SK-N-SH treated with all-trans-retinoic acid at 6 μM for 48 hours (cell line): ENCODE measurements around the gene OST4.

Experiments used
- ATAC-seq: fragments of 200-7000 bp; cut with Tn5 transposase; 3 replicates; pipeline ENCODE4 v1.9.1; 2020; ENCODE audit warnings: mild to moderate bottlenecking, moderate library complexity
- ARNTL ChIP-seq: fragments of 450-650 bp; formaldehyde crosslinking; IDR thresholded peaks from 2 replicates; pipeline ENCODE4 v1.5.0; 2020; ENCODE audit warnings: low read depth, mild to moderate bottlenecking, moderate library complexity, borderline replicate concordance
- BACH2 ChIP-seq: fragments of 250-450 bp; sonication (Bioruptor Pico); IDR thresholded peaks from 2 replicates; pipeline ENCODE4 v1.9.0; 2021; ENCODE audit warnings: mild to moderate bottlenecking, borderline replicate concordance
- CREB5 ChIP-seq: fragments of 250-450 bp; sonication (Bioruptor Pico); IDR thresholded peaks from 2 replicates; pipeline ENCODE4 v1.5.1; 2020; ENCODE audit warnings: low read depth, mild to moderate bottlenecking, moderate library complexity
- CSDC2 ChIP-seq: fragments of 250-450 bp; sonication (Bioruptor Pico); IDR thresholded peaks from 2 replicates; pipeline ENCODE4 v1.5.0; 2020; ENCODE audit warnings: mild to moderate bottlenecking, moderate library complexity
- CSRNP3 ChIP-seq: fragments of 250-450 bp; sonication (Bioruptor Pico); IDR thresholded peaks from 2 replicates; pipeline ENCODE4 v1.5.1; 2021; ENCODE audit warnings: mild to moderate bottlenecking, moderate library complexity
- ESRRG ChIP-seq: fragments of 250-450 bp; sonication (Bioruptor Pico); IDR thresholded peaks from 2 replicates; pipeline ENCODE4 v1.6.1; 2021; ENCODE audit warnings: mild to moderate bottlenecking
- GLIS3 ChIP-seq: fragments of 250-450 bp; sonication (Bioruptor Pico); IDR thresholded peaks from 2 replicates; pipeline ENCODE4 v1.5.0; 2020; ENCODE audit warnings: mild to moderate bottlenecking, moderate library complexity
- ISL1 ChIP-seq: fragments of 250-450 bp; sonication (Bioruptor Pico); IDR thresholded peaks from 2 replicates; pipeline ENCODE4 v2.1.2; 2022; ENCODE audit warnings: mild to moderate bottlenecking, moderate library complexity
- OSR1 ChIP-seq: fragments of 250-450 bp; sonication (Bioruptor Pico); IDR thresholded peaks from 2 replicates; pipeline ENCODE4 v1.8.0; 2022; ENCODE audit warnings: moderate library complexity, mild to moderate bottlenecking, inconsistent platforms
- PATZ1 ChIP-seq: fragments of 250-450 bp; sonication (Bioruptor Pico); IDR thresholded peaks from 2 replicates; pipeline ENCODE4 v1.8.0; 2020; ENCODE audit warnings: mild to moderate bottlenecking, moderate library complexity, borderline replicate concordance
- POU6F1 ChIP-seq: fragments of 250-450 bp; sonication (Bioruptor Pico); IDR thresholded peaks from 2 replicates; pipeline ENCODE4 v1.8.0; 2021; ENCODE audit warnings: low read depth, mild to moderate bottlenecking, moderate library complexity, borderline replicate concordance
- PPARA ChIP-seq: fragments of 250-450 bp; sonication (Bioruptor Pico); IDR thresholded peaks from 2 replicates; pipeline ENCODE4 v1.5.0; 2020; ENCODE audit warnings: mild to moderate bottlenecking, borderline replicate concordance
- RARB ChIP-seq: fragments of 250-450 bp; sonication (Bioruptor Pico); IDR thresholded peaks from 2 replicates; pipeline ENCODE4 v1.8.0; 2021; ENCODE audit warnings: mild to moderate bottlenecking, moderate library complexity
- SNAI2 ChIP-seq: fragments of 250-450 bp; sonication (Bioruptor Pico); IDR thresholded peaks from 2 replicates; pipeline ENCODE4 v1.5.0; 2020; ENCODE audit warnings: mild to moderate bottlenecking, moderate library complexity
- TCF4 ChIP-seq: fragments of 250-450 bp; sonication (Bioruptor Pico); IDR thresholded peaks from 2 replicates; pipeline ENCODE4 v1.8.0; 2021; ENCODE audit warnings: mild to moderate bottlenecking, moderate library complexity, borderline replicate concordance
- TOX ChIP-seq: fragments of 250-450 bp; sonication (Bioruptor Pico); IDR thresholded peaks from 2 replicates; pipeline ENCODE4 v1.8.0; 2021; ENCODE audit warnings: mild to moderate bottlenecking, moderate library complexity, borderline replicate concordance
- TSHZ2 ChIP-seq: fragments of 250-450 bp; sonication (Bioruptor Pico); IDR thresholded peaks from 2 replicates; pipeline ENCODE4 v1.5.0; 2020; ENCODE audit warnings: mild to moderate bottlenecking, moderate library complexity
- ZC3H10 ChIP-seq: fragments of 250-450 bp; sonication (Bioruptor Pico); IDR thresholded peaks from 2 replicates; pipeline ENCODE4 v1.5.1; 2021; ENCODE audit warnings: mild to moderate bottlenecking, moderate library complexity
- ZFP3 ChIP-seq: fragments of 250-450 bp; sonication (Bioruptor Pico); IDR thresholded peaks from 2 replicates; pipeline ENCODE4 v1.5.0; 2020; ENCODE audit warnings: mild to moderate bottlenecking, moderate library complexity
- ZNF565 ChIP-seq: fragments of 450-650 bp; formaldehyde crosslinking; conservative IDR thresholded peaks from 2 replicates; pipeline ENCODE4 v1.5.0; 2020; ENCODE audit warnings: low read depth, mild to moderate bottlenecking, moderate library complexity
- ZNF70 ChIP-seq: fragments of 450-650 bp; formaldehyde crosslinking; IDR thresholded peaks from 2 replicates; pipeline ENCODE4 v1.5.0; 2020; ENCODE audit warnings: mild to moderate bottlenecking, moderate library complexity
- ZNF8 ChIP-seq: fragments of 450-650 bp; formaldehyde crosslinking; IDR thresholded peaks from 2 replicates; pipeline ENCODE4 v1.5.0; 2020; ENCODE audit warnings: mild to moderate bottlenecking, moderate library complexity

Gene OST4

GRCh38 chr2:27094353-27094984 lies 23.0 kb upstream of the OST4 start:
- no peak for ATAC-seq
- TF ChIP-seq CREB5 (no peak), CSRNP3 (no peak), PPARA (CRISPR knock-in tag) (no peak), OSR1 (CRISPR knock-in tag) (no peak), CSDC2 (CRISPR knock-in tag) (no peak), TSHZ2 (CRISPR knock-in tag) (no peak), TCF4 (CRISPR knock-in tag) (no peak), ZNF8 (no peak), ZC3H10 (no peak), PATZ1 (CRISPR knock-in tag) (no peak), ISL1 (CRISPR knock-in tag) (no peak), SNAI2 (CRISPR knock-in tag) (no peak)

- ATAC-seq: no peak
- TF ChIP-seq CSDC2 (CRISPR knock-in tag) (no peak), POU6F1 (CRISPR knock-in tag) (no peak), ZC3H10 (no peak), ARNTL (no peak), OSR1 (CRISPR knock-in tag) (no peak), ZFP3 (no peak), BACH2 (no peak), ZNF70 (CRISPR knock-in tag) (no peak), RARB (CRISPR knock-in tag) (no peak), TSHZ2 (CRISPR knock-in tag) (no peak), GLIS3 (no peak), CREB5 (no peak), TCF4 (CRISPR knock-in tag) (no peak), ESRRG (no peak), ZNF8 (no peak), TOX (CRISPR knock-in tag) (no peak), ZNF565 (CRISPR knock-in tag) (no peak), SNAI2 (CRISPR knock-in tag) (no peak)
These were observed 22.2 kb upstream of the OST4 start for GRCh38 chr2:27093430-27094352.
